Measurements from ENCODE around the gene ATG9B.

ATG9B gene

GRCh38 chr7:150977382-150978125, 46.7 kb downstream of the ATG9B start:
- DNase-seq: no peak

GRCh38 chr7:150976529-150977381, 47.5 kb downstream of the ATG9B start:
- DNase-seq: peak; percentile 29 to 39

- no peak for DNase-seq
These were observed 48.6 kb downstream of the ATG9B start for GRCh38 chr7:150975536-150976319.

- DNase-seq: peak; percentile 51 to 57
These were observed 49.6 kb downstream of the ATG9B start for GRCh38 chr7:150974468-150975391.

GRCh38 chr7:150973571-150974451, 50.5 kb downstream of the ATG9B start:
- peak; percentile 67 to 76 for DNase-seq

GRCh38 chr7:150972741-150973140, 51.6 kb downstream of the ATG9B start:
- DNase-seq: no peak

- peak; percentile 34 to 60 for DNase-seq
These were observed 52.2 kb downstream of the ATG9B start for GRCh38 chr7:150972023-150972468.

- peak in 1 of 2 experiments; percentile 40 for DNase-seq
These were observed 52.9 kb downstream of the ATG9B start for GRCh38 chr7:150971242-150972022.

- no peak for DNase-seq
These were observed 53.9 kb downstream of the ATG9B start for GRCh38 chr7:150970424-150970823.

GRCh38 chr7:150969475-150969874, 54.8 kb downstream of the ATG9B start:
- DNase-seq: peak; percentile 78

GRCh38 chr7:150968734-150969372, 55.4 kb downstream of the ATG9B start:
- peak; percentile 10 to 19 for DNase-seq

- no peak for DNase-seq
These were observed 56.1 kb downstream of the ATG9B start for GRCh38 chr7:150968056-150968733.

- DNase-seq: no peak
These were observed 56.9 kb downstream of the ATG9B start for GRCh38 chr7:150967349-150967748.

- DNase-seq: peak; percentile 25 to 70
These were observed 58.3 kb downstream of the ATG9B start for GRCh38 chr7:150966002-150966401.

- peak in 1 of 2 experiments; percentile 17 for DNase-seq
These were observed 58.9 kb downstream of the ATG9B start for GRCh38 chr7:150965273-150965830.
